Loucy (cell line): ENCODE data around the gene NPTXR.

ENCODE experiments used
- CTCF ChIP-seq: fragments of 200-600 bp; sonication (generic); conservative IDR thresholded peaks from 2 replicates; pipeline ENCODE4 v1.5.1; 2014; ENCODE audit warnings: mild to moderate bottlenecking, antibody characterized with exemption, low read length
- EZH2phosphoT487 ChIP-seq: fragments of 200-600 bp; IDR thresholded peaks from 2 replicates; pipeline ENCODE4 v1.6.1; 2018; ENCODE audit warnings: antibody characterized with exemption, mild to moderate bottlenecking, moderate library complexity, borderline replicate concordance

- no peak for TF ChIP-seq CTCF
- no peak for TF ChIP-seq EZH2phosphoT487
These were observed 17.5 kb upstream of the NPTXR start for GRCh38 chr22:38861170-38861876.
